Trophoblast cell (in vitro differentiated cells and primary cell): ENCODE results near the gene COMP.

Source experiments
- DNase-seq, 2 donors: peaks; one replicate each; pipeline ENCODE4 v3.0.0-alpha.2; 2016
- H2AFZ ChIP-seq: 2 replicates; pipeline ENCODE4 v1.6.1; 2013; ENCODE audit warnings: low read length, moderate library complexity, mild to moderate bottlenecking; ENCODE audit not compliant: insufficient read depth, poor library complexity
- H2AK5ac ChIP-seq: 2 replicates; pipeline ENCODE4 v1.6.1; 2013; ENCODE audit warnings: mild to moderate bottlenecking, low read length
- H2BK120ac ChIP-seq: 2 replicates; pipeline ENCODE4 v1.6.1; 2013; ENCODE audit warnings: low read length, mild to moderate bottlenecking, moderate library complexity; ENCODE audit not compliant: insufficient read depth, poor library complexity
- H2BK12ac ChIP-seq: 2 replicates; pipeline ENCODE4 v1.6.1; 2013; ENCODE audit warnings: mild to moderate bottlenecking, low read length, moderate library complexity
- H2BK5ac ChIP-seq: 2 replicates; pipeline ENCODE4 v1.6.1; 2013; ENCODE audit warnings: low read length, low read depth, moderate library complexity, mild to moderate bottlenecking; ENCODE audit not compliant: poor library complexity
- H3K14ac ChIP-seq: 2 replicates; pipeline ENCODE4 v1.6.1; 2013; ENCODE audit warnings: mild to moderate bottlenecking, low read length
- H3K18ac ChIP-seq: 2 replicates; pipeline ENCODE4 v1.6.1; 2013; ENCODE audit warnings: mild to moderate bottlenecking, low read length
- H3K23ac ChIP-seq: 2 replicates; pipeline ENCODE4 v1.6.1; 2013; ENCODE audit warnings: low read length
- H3K27ac ChIP-seq: 2 replicates; pipeline ENCODE4 v1.5.1; 2013; ENCODE audit warnings: low read depth, mild to moderate bottlenecking, inconsistent platforms, low read length, moderate library complexity
- H3K27me3 ChIP-seq: 2 replicates; pipeline ENCODE4 v1.6.1; 2013; ENCODE audit warnings: inconsistent platforms, mild to moderate bottlenecking, low read length, moderate library complexity; ENCODE audit not compliant: insufficient read depth
- H3K36me3 ChIP-seq, 2 experiments: 1 replicate in 1 of 2; 2 replicates in 1 of 2; pipeline ENCODE4 v1.6.1; 2013; ENCODE audit warnings: low read length in 2 of 2, mild to moderate bottlenecking in 2 of 2, moderate library complexity in 1 of 2; ENCODE audit not compliant: insufficient read depth in 2 of 2, control insufficient read depth in 1 of 2
- H3K4ac ChIP-seq: 2 replicates; pipeline ENCODE4 v1.6.1; 2013; ENCODE audit warnings: low read depth, mild to moderate bottlenecking, low read length, moderate library complexity
- H3K4me1 ChIP-seq, 2 experiments: 1 replicate in 1 of 2; 2 replicates in 1 of 2; pipeline ENCODE4 v1.6.1; 2013; ENCODE audit warnings: low read length in 2 of 2, mild to moderate bottlenecking in 2 of 2, moderate library complexity in 1 of 2; ENCODE audit not compliant: insufficient read depth in 2 of 2, control insufficient read depth in 1 of 2
- H3K4me2 ChIP-seq: 2 replicates; pipeline ENCODE4 v1.6.1; 2013; ENCODE audit warnings: inconsistent platforms, mild to moderate bottlenecking, low read length, moderate library complexity
- H3K4me3 ChIP-seq: 2 replicates; pipeline ENCODE4 v1.5.1; 2013; ENCODE audit warnings: mild to moderate bottlenecking, low read depth, low read length, inconsistent platforms
- H3K79me1 ChIP-seq: one replicate; pipeline ENCODE4 v1.6.1; 2013; ENCODE audit warnings: low read length
- H3K79me2 ChIP-seq: 2 replicates; pipeline ENCODE4 v1.6.1; 2013; ENCODE audit warnings: low read length, mild to moderate bottlenecking; ENCODE audit not compliant: control insufficient read depth, insufficient read depth, poor library complexity
- H3K9ac ChIP-seq: 2 replicates; pipeline ENCODE4 v1.6.1; 2013; ENCODE audit warnings: mild to moderate bottlenecking, low read length
- H3K9me3 ChIP-seq: 2 replicates; pipeline ENCODE4 v1.6.1; 2013; ENCODE audit warnings: low read depth, mild to moderate bottlenecking, control low read depth, inconsistent platforms, low read length; ENCODE audit not compliant: insufficient read depth
- H4K12ac ChIP-seq: 2 replicates; pipeline ENCODE4 v1.6.1; 2013; ENCODE audit warnings: low read depth, mild to moderate bottlenecking, low read length, moderate library complexity
- H4K8ac ChIP-seq: 2 replicates; pipeline ENCODE4 v1.6.1; 2013; ENCODE audit warnings: low read depth, mild to moderate bottlenecking, low read length, moderate library complexity
- H4K91ac ChIP-seq: one replicate; pipeline ENCODE4 v1.6.1; 2013; ENCODE audit warnings: low read depth, mild to moderate bottlenecking, low read length, moderate library complexity
- WGBS: extraction: QIAGEN DNeasy Blood & Tissue Kit; methylation state at CpG from one replicate; pipeline ENCODE4 v1.1.7; 2013; ENCODE audit warnings: missing lambda C conversion rate; ENCODE audit not compliant: insufficient read length, insufficient coverage; ENCODE audit errors: extremely low coverage; 5-methylcytosine and 5-hydroxymethylcytosine counted together

COMP gene

DNA sequence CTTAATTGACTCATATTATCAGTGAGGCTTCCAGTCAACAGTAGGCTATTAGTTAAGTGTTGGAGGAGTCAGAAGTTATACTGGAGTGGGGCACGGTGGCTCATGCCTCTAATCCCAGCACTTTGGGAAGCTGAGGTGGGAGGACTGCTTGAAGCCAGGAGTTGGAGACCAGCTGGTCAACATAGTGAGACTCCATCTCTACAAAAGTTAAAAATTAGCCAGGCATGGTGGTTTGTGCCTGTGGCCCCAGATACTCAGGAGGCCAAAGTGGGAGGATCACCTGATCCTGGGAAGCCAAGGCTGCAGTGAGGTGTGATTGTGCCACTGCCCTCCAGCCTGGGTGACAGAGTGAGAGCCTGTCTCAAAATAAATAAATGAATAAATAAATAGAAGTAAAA lies 53.2 kb downstream of the COMP start:
- Histone ChIP-seq H2BK120ac (no peak overlapping the region), H2BK12ac (no peak overlapping the region), H2BK5ac (no peak overlapping the region), H2AK5ac (no peak overlapping the region), H3K36me3 (no peaks in the 10 kb centered on the region), H3K4me2 (no peak overlapping the region), H3K18ac (no peak overlapping the region), H2AFZ (no peak overlapping the region), H3K27me3 (no peaks in the 10 kb centered on the region), H4K8ac (no peak overlapping the region), H4K91ac (no peak overlapping the region), H3K79me2 (no peaks in the 10 kb centered on the region), H3K4ac (no peak overlapping the region), H4K12ac (no peak overlapping the region), H3K23ac (no peak overlapping the region), H3K79me1 (no peaks in the 10 kb centered on the region), H3K14ac (no peak overlapping the region), H3K9ac (no peak overlapping the region), H3K9me3 (peaks cover 2% of the 10 kb centered on the region), H3K27ac (no peak overlapping the region), H3K4me3 (no peak overlapping the region), H3K4me1 (peaks cover 9% of the 10 kb centered on the region in 2 experiments)
- no peak for DNase-seq
- WGBS, result no CpG with 5 or more reads among the region's 1 CpG

DNA sequence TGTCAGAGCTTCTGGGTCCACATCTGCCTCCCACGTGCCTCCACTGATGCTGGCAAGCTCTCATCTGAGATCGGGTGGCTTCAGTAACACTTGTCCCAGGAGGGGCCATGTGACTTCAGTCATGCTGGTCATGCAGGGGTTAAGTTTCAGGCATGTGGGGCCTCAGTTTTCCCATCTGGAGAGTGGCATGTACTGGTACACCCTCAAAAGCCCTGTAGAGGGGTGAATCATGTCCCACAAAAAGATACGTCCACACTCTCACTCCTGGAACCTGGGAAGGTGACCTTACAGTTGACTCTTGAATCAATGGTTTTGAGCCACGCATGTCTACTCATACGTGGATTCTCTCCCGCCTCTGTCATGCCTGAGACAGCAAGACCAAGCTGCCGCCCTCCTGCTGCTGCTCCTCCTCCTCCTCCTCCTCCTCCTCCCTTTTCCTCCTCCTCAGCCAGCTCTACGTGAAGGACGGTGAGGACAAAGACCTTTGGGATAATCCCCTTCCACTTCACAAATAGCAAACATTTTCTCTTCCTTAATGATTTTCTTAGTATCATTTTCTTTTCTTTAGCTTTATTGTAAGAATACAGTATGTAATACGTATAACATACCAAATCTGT lies 53.7 kb downstream of the COMP start:
- H2BK120ac ChIP-seq, result no peak overlapping the region
- no CpG with 5 or more reads among the region's 10 CpGs for WGBS
- H3K23ac ChIP-seq, result no peak overlapping the region
- no peaks in the 10 kb centered on the region for H3K79me1 ChIP-seq
- no peak overlapping the region for H3K9ac ChIP-seq
- H3K4ac ChIP-seq, result no peak overlapping the region
- H3K4me1 ChIP-seq, result peaks cover 9% of the 10 kb centered on the region in 2 experiments
- no peaks in the 10 kb centered on the region for H3K27me3 ChIP-seq
- H2AFZ ChIP-seq, result no peak overlapping the region
- no peak overlapping the region for H4K12ac ChIP-seq
- H3K36me3 ChIP-seq, result no peaks in the 10 kb centered on the region
- no peak overlapping the region for H3K4me2 ChIP-seq
- no peak overlapping the region for H3K4me3 ChIP-seq
- H4K8ac ChIP-seq, result no peak overlapping the region
- H3K27ac ChIP-seq, result no peak overlapping the region
- H2BK5ac ChIP-seq, result no peak overlapping the region
- H3K18ac ChIP-seq, result no peak overlapping the region
- H3K79me2 ChIP-seq, result no peaks in the 10 kb centered on the region
- no peak for DNase-seq
- H4K91ac ChIP-seq, result no peak overlapping the region
- H2BK12ac ChIP-seq, result no peak overlapping the region
- H2AK5ac ChIP-seq, result no peak overlapping the region
- peaks cover 2% of the 10 kb centered on the region for H3K9me3 ChIP-seq
- no peak overlapping the region for H3K14ac ChIP-seq

DNA sequence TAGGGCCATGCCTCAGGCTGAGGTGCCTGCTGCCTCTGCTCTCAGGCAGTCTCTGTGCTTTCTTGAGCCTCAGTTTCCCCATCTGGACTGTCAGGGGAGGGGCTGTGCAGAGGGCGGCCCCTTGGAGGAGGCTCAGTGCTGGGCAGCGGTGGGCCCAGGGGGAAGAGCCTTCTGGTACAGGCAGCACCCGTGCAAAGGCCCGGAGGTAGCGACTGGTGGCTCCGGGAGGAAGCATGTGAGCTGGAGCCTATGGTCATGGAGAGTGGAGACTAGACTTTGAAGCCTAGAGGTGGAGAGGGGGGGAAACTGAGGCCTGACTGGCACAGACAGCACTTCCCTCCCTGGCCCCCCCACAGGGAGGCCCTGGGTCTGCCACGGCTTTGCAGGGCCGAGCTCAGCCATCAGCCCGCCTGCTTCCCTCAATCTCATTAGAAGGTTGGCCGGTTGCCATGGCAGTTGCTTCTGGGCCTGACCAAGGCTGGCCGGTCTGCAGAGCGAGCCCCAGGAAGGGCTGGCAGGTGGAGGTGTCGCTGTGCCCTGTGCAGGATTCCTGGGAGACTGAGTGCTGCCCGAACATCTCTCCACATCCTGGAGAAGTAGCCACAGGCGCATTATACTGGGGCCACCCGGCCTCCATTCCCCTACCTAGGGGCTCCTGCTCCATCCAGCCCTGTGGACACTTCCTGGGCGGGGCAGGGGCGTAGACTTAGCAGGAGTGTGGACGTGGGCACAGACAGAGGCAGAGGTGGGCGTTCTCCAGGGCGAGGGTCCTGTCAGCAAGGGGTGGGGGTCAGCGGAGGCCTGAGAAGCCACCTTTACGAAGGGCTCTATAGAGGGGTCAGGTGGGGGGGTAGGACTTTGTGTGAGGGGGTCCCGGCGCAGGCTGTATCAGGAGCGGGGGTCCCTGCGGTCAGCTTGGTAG lies 54.4 kb downstream of the COMP start:
- no peaks in the 10 kb centered on the region for H3K79me1 ChIP-seq
- H3K4ac ChIP-seq, result no peak overlapping the region

DNA sequence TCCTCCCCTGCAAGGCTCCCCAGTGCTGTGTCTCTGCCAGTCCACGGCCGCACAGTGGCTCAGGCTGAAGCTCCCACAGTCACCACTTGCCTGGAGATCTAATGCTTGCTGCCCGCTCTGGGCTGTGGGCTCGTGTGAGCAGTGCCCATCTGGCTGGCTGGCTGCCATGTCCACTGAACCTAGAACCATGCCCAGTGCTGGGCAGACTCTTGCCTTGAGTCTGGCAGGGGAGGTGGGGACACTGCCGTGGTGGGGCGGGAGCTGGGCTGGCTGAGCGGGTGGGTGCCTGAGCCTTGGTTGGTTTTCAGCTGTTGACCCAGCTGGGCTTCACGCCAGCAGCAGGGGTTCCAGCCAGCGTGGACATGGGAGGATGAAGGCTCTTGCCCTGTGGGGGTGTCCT lies 55.4 kb downstream of the COMP start:
- Histone ChIP-seq H2BK5ac (no peak overlapping the region), H3K14ac (no peak overlapping the region), H2BK12ac (no peak overlapping the region), H3K4me3 (no peak overlapping the region), H3K36me3 (no peaks in the 10 kb centered on the region), H3K79me2 (no peaks in the 10 kb centered on the region), H4K12ac (no peak overlapping the region), H3K23ac (no peak overlapping the region), H2BK120ac (no peak overlapping the region), H3K27ac (no peak overlapping the region), H3K9ac (no peak overlapping the region), H2AFZ (no peak overlapping the region), H3K27me3 (no peaks in the 10 kb centered on the region), H3K18ac (no peak overlapping the region), H3K9me3 (no peaks in the 10 kb centered on the region), H3K4me2 (no peak overlapping the region), H4K91ac (no peak overlapping the region), H4K8ac (no peak overlapping the region), H3K79me1 (no peaks in the 10 kb centered on the region), H3K4ac (no peak overlapping the region), H3K4me1 (peaks cover 8 to 10% of the 10 kb centered on the region in 2 experiments), H2AK5ac (no peak overlapping the region)
- DNase-seq, result no peak
- WGBS, result no CpG with 5 or more reads among the region's 9 CpGs

More for the DNA sequence above, 54.4 kb downstream of the COMP start:
- Histone ChIP-seq H3K18ac (no peak overlapping the region), H3K4me2 (no peak overlapping the region), H3K23ac (no peak overlapping the region), H3K36me3 (no peaks in the 10 kb centered on the region), H2BK12ac (no peak overlapping the region), H3K4me1 (peaks cover 11% of the 10 kb centered on the region in 2 experiments), H3K14ac (no peak overlapping the region), H3K9me3 (no peaks in the 10 kb centered on the region), H4K8ac (no peak overlapping the region), H4K12ac (no peak overlapping the region), H3K79me2 (no peaks in the 10 kb centered on the region), H3K4me3 (no peak overlapping the region), H2AK5ac (no peak overlapping the region), H3K9ac (no peak overlapping the region), H3K27me3 (no peaks in the 10 kb centered on the region), H4K91ac (no peak overlapping the region), H2BK120ac (no peak overlapping the region), H3K27ac (no peak overlapping the region), H2AFZ (no peak overlapping the region), H2BK5ac (no peak overlapping the region)
- no peak for DNase-seq
- no CpG with 5 or more reads among the region's 27 CpGs for WGBS
